Measurements from ENCODE around the gene MED9.
A peak's percentile ranks its signal among the peaks of the same experiment; 100 is the strongest.

Gene MED9

DNA sequence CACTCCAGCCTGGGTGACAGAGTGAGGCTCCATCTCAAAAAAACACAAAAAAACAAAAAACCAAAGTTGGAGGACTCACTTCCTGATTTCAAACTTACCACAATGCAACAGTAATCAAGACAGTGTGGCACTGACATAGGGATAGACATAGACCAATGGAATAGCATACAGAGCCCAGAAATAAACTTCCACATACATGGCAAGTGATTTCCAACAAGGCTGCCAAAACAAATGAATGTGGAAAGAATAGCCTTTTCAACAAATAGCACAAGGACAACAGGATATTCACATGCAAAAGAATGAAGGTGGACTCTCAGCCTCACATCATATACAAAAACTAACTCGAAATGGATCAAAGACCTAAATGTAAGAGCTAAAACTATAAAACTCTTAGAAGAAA, 56.2 kb downstream of the MED9 start:
- DNase-seq (ENCODE audit: low read depth), result no peak
- no peak overlapping the region for H3K4me3 ChIP-seq (ENCODE audit: low read depth, low read length)
- TF ChIP-seq, protein P1, sequence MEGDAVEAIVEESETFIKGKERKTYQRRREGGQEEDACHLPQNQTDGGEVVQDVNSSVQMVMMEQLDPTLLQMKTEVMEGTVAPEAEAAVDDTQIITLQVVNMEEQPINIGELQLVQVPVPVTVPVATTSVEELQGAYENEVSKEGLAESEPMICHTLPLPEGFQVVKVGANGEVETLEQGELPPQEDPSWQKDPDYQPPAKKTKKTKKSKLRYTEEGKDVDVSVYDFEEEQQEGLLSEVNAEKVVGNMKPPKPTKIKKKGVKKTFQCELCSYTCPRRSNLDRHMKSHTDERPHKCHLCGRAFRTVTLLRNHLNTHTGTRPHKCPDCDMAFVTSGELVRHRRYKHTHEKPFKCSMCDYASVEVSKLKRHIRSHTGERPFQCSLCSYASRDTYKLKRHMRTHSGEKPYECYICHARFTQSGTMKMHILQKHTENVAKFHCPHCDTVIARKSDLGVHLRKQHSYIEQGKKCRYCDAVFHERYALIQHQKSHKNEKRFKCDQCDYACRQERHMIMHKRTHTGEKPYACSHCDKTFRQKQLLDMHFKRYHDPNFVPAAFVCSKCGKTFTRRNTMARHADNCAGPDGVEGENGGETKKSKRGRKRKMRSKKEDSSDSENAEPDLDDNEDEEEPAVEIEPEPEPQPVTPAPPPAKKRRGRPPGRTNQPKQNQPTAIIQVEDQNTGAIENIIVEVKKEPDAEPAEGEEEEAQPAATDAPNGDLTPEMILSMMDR (IDR thresholded peaks at IDR 0.05; ENCODE audit: low read depth, low read length, missing control alignments), result no peak
- in situ Hi-C loops (cut with HindIII; ENCODE audit: low sequenced_read_pairs), result loop anchor here (5.0 kb wide), 1 partner anchor 54 kb away; no protein-coding TSS in a partner anchor

DNA sequence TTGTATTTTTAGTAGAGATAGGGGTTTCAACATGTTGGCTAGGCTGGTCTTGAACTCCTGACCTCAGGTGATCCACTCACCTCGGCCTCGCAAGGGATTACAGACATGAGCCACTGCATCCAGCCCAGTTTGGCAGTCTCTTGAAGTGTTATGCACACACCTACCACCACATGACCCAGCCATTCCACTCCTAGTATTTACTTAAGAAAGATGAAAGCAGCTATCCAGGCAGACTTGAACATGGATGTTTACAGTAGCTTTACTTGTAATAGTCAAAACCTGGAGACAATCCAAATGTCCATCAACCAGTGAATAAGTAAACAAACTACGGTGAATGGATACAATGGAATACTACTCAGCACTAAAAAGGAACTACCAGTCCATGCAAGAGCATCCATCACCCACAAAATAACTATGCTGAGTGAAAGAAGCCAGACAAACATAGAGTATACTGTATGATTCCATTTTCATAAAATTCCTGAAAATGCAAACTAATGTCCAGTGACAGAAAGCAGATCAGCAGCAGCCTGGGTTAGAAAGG, 57.2 kb downstream of the MED9 start:
- no peak for DNase-seq (ENCODE audit: low read depth)
- TF ChIP-seq, protein P1 (IDR thresholded peaks at IDR 0.05; ENCODE audit: low read depth, low read length, missing control alignments), result no peak
- no peak overlapping the region for H3K4me3 ChIP-seq (ENCODE audit: low read depth, low read length)
- in situ Hi-C loops (cut with HindIII; ENCODE audit: low sequenced_read_pairs), result loop anchor here (5.0 kb wide), 1 partner anchor 53 kb away; no protein-coding TSS in a partner anchor

DNA sequence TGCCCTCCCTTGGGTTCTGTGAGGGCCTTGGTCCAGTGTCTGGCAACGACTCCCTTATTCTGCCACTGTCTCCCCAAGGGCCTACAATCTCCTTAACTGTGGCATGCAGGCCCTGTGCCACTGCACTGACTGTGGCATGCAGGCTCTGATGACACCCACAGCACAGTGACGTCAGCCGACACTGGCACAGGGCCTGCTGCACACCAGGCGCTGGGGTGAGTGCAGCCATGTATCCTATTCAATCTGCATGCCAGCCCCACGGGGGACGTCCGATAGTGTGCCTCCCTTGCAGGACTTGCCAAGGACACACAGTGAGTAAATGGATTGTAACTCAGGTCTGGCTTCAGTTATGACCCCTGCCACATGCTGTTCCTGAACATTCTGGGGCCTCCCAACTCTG, 59.2 kb downstream of the MED9 start:
- TF ChIP-seq, protein P1 (IDR thresholded peaks at IDR 0.05; ENCODE audit: low read depth, low read length, missing control alignments), result no peak
- in situ Hi-C loops (cut with HindIII; ENCODE audit: low sequenced_read_pairs), result no loop called here
- no peak overlapping the region for H3K4me3 ChIP-seq (ENCODE audit: low read depth, low read length)
- DNase-seq (ENCODE audit: low read depth), result peak; percentile 24

DNA sequence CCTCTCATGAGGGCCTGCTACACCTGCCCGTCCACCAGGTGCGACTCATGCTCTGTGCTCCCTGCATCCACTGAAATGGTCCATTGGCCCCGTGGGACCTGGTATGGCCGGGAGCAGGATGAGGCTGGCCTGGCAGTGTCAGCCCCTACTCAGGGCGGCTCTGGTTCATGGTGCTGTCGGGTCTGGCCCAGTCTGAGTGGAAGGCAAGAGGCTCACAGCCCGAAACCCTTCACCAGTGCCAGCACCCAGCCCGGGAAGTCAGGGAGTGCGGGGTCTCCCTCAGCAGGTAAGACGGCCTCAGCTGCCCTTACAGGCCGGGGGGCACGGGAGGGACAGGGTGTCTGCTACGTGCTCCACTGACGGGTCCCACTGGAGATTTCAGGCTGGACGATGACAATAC, 59.9 kb downstream of the MED9 start:
- in situ Hi-C loops (cut with HindIII; ENCODE audit: low sequenced_read_pairs), result no loop called here
- H3K4me3 ChIP-seq (ENCODE audit: low read depth, low read length), result no peak overlapping the region
- DNase-seq (ENCODE audit: low read depth), result no peak
- TF ChIP-seq, protein P1 (IDR thresholded peaks at IDR 0.05; ENCODE audit: low read depth, low read length, missing control alignments), result no peak

DNA sequence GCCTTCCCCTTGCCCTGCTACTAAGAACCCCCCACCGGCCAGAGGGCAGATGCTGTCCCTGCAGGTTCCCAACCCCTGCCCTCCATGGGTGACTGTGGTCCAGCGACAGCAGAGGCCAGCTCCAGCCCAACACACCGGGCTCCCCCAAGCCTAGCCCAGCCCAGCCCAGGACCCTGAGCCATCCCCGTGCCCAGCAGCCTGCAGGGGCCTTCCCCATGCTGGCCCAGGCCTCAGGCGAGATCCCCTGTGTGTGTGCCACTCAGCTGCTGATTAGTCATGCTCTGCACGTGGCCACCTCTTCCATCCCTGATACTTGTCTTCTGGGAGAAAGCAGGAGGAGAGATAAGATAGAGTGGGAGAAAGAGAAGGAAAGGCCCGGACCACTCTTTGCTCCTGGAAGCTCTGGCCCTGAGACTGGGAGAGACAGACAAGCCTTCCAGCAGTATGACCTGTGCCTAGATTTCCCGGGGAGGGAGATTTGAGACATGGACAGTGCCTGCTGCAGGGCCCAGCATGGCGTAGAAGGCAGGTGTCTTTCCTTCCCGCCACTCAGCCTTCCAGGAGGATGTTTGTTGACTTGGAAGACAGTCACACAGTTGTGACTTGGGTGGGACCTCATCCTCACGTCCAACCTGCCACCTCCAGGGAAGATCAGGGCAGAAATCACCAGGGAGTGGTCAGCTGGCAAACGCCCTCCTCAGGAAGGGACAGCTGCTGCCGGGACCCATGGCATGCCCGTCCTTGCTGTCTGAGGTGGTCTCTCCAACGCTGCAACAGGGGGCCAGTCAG, 60.7 kb downstream of the MED9 start:
- TF ChIP-seq, protein P1 (IDR thresholded peaks at IDR 0.05; ENCODE audit: low read depth, low read length, missing control alignments), result no peak
- DNase-seq (ENCODE audit: low read depth), result no peak
- no peak overlapping the region for H3K4me3 ChIP-seq (ENCODE audit: low read depth, low read length)
- in situ Hi-C loops (cut with HindIII; ENCODE audit: low sequenced_read_pairs), result no loop called here

DNA sequence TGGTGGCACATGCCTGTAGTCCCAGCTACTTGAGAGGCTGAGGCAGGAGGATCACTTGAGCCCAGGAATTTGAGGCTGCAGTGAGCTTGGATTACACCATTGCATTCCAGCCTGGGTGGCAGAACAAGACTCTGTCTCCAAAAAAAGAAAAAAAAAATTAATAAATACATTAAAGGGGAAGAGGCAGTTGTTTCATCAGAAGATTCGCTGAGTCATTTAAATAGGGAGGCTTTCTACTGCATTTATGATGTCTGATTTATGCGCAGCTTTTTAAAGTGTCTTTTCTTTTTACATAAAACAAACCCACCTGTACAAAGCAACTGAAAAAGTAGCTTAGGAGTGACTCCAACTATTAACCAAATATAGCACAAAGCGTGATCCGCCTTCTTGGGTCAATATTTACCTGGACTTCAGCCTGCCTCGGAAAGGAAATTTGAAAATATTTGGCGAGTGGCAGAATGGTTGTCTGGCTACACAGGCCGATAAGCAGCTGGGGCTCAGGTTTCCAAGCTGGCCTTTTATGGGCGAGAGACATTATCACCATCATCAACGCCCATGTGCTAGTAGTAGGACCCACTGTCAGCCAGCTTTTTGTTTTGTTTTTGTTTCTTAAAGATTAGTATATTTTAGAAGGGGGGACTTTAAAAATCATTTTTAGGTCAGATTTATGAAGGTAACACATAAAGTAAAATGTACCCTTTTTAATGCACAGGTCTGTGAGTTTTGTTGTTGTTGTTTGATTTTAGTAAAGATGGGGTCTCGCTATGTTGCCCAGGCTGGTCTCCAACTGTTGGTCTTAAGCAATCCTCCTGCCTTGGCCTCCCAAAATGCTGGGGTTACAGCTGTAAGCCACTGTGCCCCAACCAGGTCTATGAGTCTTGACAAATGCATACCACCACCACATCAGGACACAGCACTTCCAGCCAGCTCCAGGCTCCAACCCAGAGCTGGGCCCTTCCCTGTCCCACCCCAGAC, 61.9 kb downstream of the MED9 start:
- H3K4me3 ChIP-seq (ENCODE audit: low read depth, low read length), result no peak overlapping the region
- in situ Hi-C loops (cut with HindIII; ENCODE audit: low sequenced_read_pairs), result no loop called here
- TF ChIP-seq, protein P1 (IDR thresholded peaks at IDR 0.05; ENCODE audit: low read depth, low read length, missing control alignments), result no peak
- no peak for DNase-seq (ENCODE audit: low read depth)
